Adrenal gland (tissue), 12 donors: ENCODE results near the gene KMT2D. TPM values are rescaled to one million over a fixed set of nuclear protein-coding genes. Genes with fewer than 3 reads are reported as not detected.
A peak's percentile ranks its signal among the peaks of the same experiment; 100 is the strongest.

Source experiments
- DNase-seq, 7 donors: peaks; one replicate each; pipeline ENCODE4 v3.0.0-alpha.2; 2019 to 2020
- H3K27ac ChIP-seq, 5 donors: fragments of 200-600 bp; sonication (generic) in 4 of 5; 1 replicate in 3 of 5; 2 replicates in 2 of 5; pipeline versions ENCODE4 v1.5.1 to v1.8.0; 2016 to 2020; ENCODE audit warnings: mild to moderate bottlenecking in 1 of 5
- H3K27me3 ChIP-seq: fragments of 200-600 bp; 2 replicates; pipeline ENCODE4 v1.8.0; 2021
- H3K36me3 ChIP-seq, 2 donors: fragments of 200-600 bp; replicated peaks in 1 of 2; 1 replicate in 1 of 2; 2 replicates in 1 of 2; pipeline versions ENCODE4 v1.5.1 to v1.8.0; 2018 to 2022
- H3K4me1 ChIP-seq, 2 donors: fragments of 200-600 bp; replicated peaks in 1 of 2; 1 replicate in 1 of 2; 2 replicates in 1 of 2; pipeline versions ENCODE4 v1.5.1 to v1.8.0; 2018 to 2021
- H3K4me3 ChIP-seq, 4 donors: fragments of 200-600 bp; sonication (generic) in 3 of 4; one replicate each; pipeline ENCODE4 v1.5.1; 2016 to 2018
- H3K9me3 ChIP-seq, 3 donors: fragments of 200-600 bp; sonication (generic) in 1 of 3; replicated peaks in 1 of 3; 1 replicate in 2 of 3; 2 replicates in 1 of 3; pipeline versions ENCODE4 v1.5.1 to v1.8.0; 2016 to 2021
- POLR2A ChIP-seq, 2 donors: fragments of 450-650 bp; IDR thresholded peaks; one replicate each; pipeline ENCODE4 v1.6.1; 2017; ENCODE audit warnings: antibody characterized with exemption in 2 of 2, mild to moderate bottlenecking in 2 of 2, moderate library complexity in 1 of 2
- WGBS, 4 donors: extraction: QIAGEN DNeasy Blood & Tissue Kit in 2 of 4; methylation state at CpG; one replicate each; pipeline versions ENCODE4 v1.1.5 to v1.1.7; 2013 to 2017; 5-methylcytosine and 5-hydroxymethylcytosine counted together
- intact Hi-C, 2 donors: fragments of 100-400 bp; cut with DNase I; formaldehyde crosslinking; loops; one replicate each; pipeline versions ENCODE4 v1.14.1 to v1.15.0; 2022 to 2023
- polyA plus RNA-seq, 3 donors: library from polyadenylated mRNA; stranded (reverse); fragments of 200-250 nt in 2 of 3; fragments of 350-450 nt in 1 of 3; fragmentation: Illumina TruSeq in 1 of 3; extraction: RNeasy Lipid Tissue Mini Kit (QIAGEN cat#74804) in 1 of 3; gene quantifications; one replicate each; pipeline ENCODE4 v1.2.3, GENCODE V29; 2013 to 2014
- total RNA-seq, 9 donors: library from RNA; depleted of rRNA in 4 of 9; stranded (reverse); fragments of >200 nt in 4 of 9; fragments of 120-200 nt in 1 of 9; fragmentation: NEBNext Ultra II Directional in 1 of 9; extraction: Animal tissue kit (Norgen Biotek cat#: 25700) in 1 of 9; gene quantifications; one replicate each; pipeline versions ENCODE4 v1.1.0 to v1.2.4, GENCODE V29; 2013 to 2023
- TF ChIP-seq, protein P1 (sequence below), 6 experiments: fragments of 450-650 bp in 4 of 6; fragments of 200-600 bp in 2 of 6; sonication (generic) in 1 of 6; IDR thresholded peaks; 1 replicate in 5 of 6; 2 replicates in 1 of 6; pipeline versions ENCODE4 v1.5.1 to v1.8.0; 2016 to 2021; ENCODE audit warnings: antibody characterized with exemption in 6 of 6, mild to moderate bottlenecking in 2 of 6, moderate library complexity in 1 of 6
- donor health status: healthy with polysubstance abuse.
- donor health status: Bipolar disorder and iron deficiency.
- donor health status: DM: yes; HTN: yes; CAD: no.
- donor health status: DM: no; HTN: no; CAD: no.
- donor health status: DM: no; HTN: no; CAD: no.
- donor health status: DM: yes; HTN: yes; CAD: no.

The KMT2D gene
- total and polyA plus RNA-seq, 12 donors = 21.2 to 140 (median 56.0) TPM

DNA sequence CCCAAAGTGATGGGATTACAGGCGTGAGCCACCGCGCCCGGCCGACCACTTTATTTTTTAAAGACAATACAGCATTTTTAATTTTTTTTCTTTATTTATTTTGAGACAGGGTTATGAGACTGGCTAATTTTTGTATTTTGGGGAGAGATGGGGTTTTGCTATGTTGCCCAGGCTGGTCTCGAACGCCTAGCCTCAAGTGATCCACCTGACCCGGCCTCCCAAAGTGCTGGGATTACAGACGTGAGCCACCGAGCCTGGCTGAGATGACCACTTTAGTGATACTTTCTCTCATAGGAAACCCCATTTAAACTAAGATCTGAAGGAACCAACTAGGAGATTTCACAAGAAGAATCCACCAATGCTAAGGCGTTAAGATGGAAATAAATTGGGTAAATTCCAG is 10.4 kb upstream of the KMT2D start:
- WGBS, 4 donors = 86 to 98% (median 92%) methylated on average over 11 of the region's 11 CpGs
- intact Hi-C loops = no loop called here
- H3K4me1 ChIP-seq = peaks cover 0 to 10% of the 10 kb centered on the region in 2 donors
- H3K4me3 ChIP-seq = no peak overlapping the region
- TF ChIP-seq POLR2A (IDR thresholded peaks at IDR 0.05) = no peak
- TF ChIP-seq, protein P1, sequence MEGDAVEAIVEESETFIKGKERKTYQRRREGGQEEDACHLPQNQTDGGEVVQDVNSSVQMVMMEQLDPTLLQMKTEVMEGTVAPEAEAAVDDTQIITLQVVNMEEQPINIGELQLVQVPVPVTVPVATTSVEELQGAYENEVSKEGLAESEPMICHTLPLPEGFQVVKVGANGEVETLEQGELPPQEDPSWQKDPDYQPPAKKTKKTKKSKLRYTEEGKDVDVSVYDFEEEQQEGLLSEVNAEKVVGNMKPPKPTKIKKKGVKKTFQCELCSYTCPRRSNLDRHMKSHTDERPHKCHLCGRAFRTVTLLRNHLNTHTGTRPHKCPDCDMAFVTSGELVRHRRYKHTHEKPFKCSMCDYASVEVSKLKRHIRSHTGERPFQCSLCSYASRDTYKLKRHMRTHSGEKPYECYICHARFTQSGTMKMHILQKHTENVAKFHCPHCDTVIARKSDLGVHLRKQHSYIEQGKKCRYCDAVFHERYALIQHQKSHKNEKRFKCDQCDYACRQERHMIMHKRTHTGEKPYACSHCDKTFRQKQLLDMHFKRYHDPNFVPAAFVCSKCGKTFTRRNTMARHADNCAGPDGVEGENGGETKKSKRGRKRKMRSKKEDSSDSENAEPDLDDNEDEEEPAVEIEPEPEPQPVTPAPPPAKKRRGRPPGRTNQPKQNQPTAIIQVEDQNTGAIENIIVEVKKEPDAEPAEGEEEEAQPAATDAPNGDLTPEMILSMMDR (IDR thresholded peaks at IDR 0.05) = no peak
- no peaks in the 10 kb centered on the region for H3K27me3 ChIP-seq
- DNase-seq = no peak
- no peak overlapping the region for H3K27ac ChIP-seq
- H3K36me3 ChIP-seq = no peaks in the 10 kb centered on the region
- no peaks in the 10 kb centered on the region for H3K9me3 ChIP-seq

DNA sequence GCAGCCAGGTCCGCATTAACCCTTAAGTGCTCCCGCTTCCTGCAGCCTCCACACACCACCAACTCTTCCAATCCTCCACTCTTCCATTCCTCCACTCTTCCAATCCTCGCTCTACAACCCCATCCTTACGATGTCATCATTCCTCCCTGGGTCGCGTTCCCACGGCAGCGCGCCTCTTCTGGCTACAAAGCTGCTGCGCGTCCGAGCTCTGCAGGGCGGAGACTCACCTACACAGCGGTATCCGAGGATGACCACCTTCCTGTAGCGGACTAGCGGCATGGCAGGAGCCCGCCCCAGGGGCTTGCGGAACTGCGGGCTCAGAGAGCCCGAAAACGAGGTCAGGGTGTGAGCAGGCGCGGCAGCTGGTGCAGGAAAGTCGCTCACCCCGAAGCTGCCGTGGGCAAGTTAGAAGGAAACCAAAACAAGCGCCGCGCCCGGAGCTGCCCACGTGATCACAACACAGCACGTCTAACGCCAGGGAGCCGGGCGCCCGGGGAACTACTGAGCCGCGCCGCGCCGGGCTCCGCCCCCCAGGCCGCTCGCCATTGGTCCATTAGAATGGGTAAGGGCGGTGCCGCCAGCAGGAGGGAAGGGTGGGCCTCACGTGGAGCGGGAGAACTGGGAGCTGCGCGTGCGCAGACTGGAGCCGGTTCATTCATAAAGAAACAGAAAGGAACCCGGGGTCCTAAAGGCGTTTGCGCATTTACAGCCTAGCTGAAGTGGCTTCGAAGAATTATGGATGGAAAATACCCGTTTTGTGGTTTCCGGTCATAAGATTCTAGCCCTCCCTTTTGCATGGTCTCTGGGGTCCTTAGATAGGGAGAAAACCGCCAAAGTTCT is 9.1 kb upstream of the KMT2D start, which contains the start of gene RHEBL1:
RHEBL1 (minus strand) TSS at position 473 of the 840 bp plus-strand sequence; CDS start at position 279, 194 bp downstream.
- 0 to 1% (median 0%) methylated on average over 33 to 60 of the region's 60 CpGs for WGBS, 4 donors

DNA sequence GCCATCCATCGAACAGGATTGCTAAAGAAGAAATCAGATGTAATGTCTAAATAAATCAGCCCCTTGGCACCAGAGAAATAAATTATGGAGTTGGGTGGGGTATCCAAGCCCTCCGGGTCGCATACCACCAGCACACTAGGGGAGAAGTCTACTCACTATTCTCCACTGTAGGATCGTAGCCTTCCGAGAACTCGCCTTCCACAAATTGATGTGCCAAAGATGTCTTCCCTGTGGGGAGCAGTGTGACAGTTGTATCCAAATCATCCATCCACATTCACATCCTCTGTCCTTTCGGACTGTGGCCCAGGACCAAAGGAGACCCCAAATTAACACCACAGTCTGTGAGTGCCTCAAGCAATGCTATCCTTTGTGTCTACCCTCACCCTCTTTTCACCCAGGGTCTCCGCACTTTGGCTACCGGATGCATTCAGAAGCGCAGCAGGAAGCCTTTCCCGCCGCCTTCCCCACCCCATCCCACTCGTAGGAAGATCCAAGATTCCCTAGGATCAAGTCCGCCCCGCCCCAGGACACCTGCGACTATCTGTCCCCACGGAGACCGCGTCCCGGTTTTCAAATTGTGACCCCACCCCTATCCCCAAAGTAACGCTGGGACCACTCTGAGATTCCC is 8.4 kb upstream of the KMT2D start:
- no peak for DNase-seq
- Histone ChIP-seq H3K27me3 (no peaks in the 10 kb centered on the region), H3K27ac (peak overlapping the region in 2 of 5 donors; percentile 75 to 88), H3K4me3 (peak overlapping the region in 3 of 4 donors; percentile 57 to 85 (median 81)), H3K9me3 (no peaks in the 10 kb centered on the region), H3K4me1 (peaks cover 0 to 10% of the 10 kb centered on the region in 2 donors), H3K36me3 (no peaks in the 10 kb centered on the region)
- TF ChIP-seq, protein P1 (IDR thresholded peaks at IDR 0.05) = no peak
- TF ChIP-seq POLR2A (IDR thresholded peaks at IDR 0.05) = no peak
- 15 to 23% (median 16%) methylated on average over 19 to 21 of the region's 21 CpGs for WGBS, 4 donors
- intact Hi-C loops = loop anchor here (10.0 kb wide), 1 partner anchor 56 kb away; no protein-coding TSS in a partner anchor

More for the DNA sequence above, 9.1 kb upstream of the KMT2D start, which contains the start of gene RHEBL1:
- Histone ChIP-seq H3K4me3 (peak within 1 kb of the TSS in 3 of 4 donors; percentile 57 to 85 (median 81)), H3K4me1 (peaks cover 0 to 10% of the 10 kb centered on the region in 2 donors), H3K27me3 (no peaks in the 10 kb centered on the region), H3K36me3 (no peaks in the 10 kb centered on the region), H3K9me3 (no peaks in the 10 kb centered on the region), H3K27ac (peak within 1 kb of the TSS in 4 of 5 donors; percentile 41 to 88 (median 79))
- intact Hi-C loops = loop anchor here (10.0 kb wide), 1 partner anchor 55 kb away; no protein-coding TSS in a partner anchor
- DNase-seq = peak; percentile 98 to 100 (median 99)
- peak in 1 of 2 donors; percentile 83 for TF ChIP-seq POLR2A (IDR thresholded peaks at IDR 0.05)
- TF ChIP-seq, protein P1 (IDR thresholded peaks at IDR 0.05) = no peak

DNA sequence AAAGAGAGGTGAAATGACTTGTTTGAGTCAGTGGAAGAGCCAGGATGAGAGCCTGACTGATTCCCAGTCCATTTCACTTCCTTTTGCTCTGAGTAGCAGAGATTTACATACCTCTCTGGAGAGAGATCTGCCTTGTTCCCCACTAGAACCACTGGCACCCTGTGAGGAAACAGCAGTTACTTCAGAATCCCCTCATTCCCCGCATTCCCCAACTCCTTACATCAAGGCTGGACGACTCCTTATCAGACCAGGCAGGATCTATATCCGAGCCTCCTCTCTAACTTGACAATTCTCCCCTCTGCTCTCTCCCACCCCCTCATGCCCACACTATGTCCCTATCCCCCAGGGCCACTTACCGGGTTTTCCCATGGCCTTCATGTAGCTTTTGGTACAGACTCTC is 5.5 kb upstream of the KMT2D start:
- Histone ChIP-seq H3K4me1 (peaks cover 4 to 15% of the 10 kb centered on the region in 2 donors), H3K36me3 (no peaks in the 10 kb centered on the region), H3K9me3 (no peaks in the 10 kb centered on the region), H3K27me3 (no peaks in the 10 kb centered on the region), H3K27ac (no peak overlapping the region), H3K4me3 (no peak overlapping the region)
- WGBS, 4 donors = 68 to 84% (median 78%) methylated on average over 4 of the region's 4 CpGs
- TF ChIP-seq POLR2A (IDR thresholded peaks at IDR 0.05) = no peak
- TF ChIP-seq, protein P1 (IDR thresholded peaks at IDR 0.05) = no peak
- no peak for DNase-seq
- intact Hi-C loops = loop anchor here (10.0 kb wide), 1 partner anchor 59 kb away; no protein-coding TSS in a partner anchor
